ENCODE data around the gene AHCYL1. TPM values are rescaled to one million over a fixed set of nuclear protein-coding genes. Genes with fewer than 3 reads are reported as not detected.

The AHCYL1 gene
- polyA plus RNA-seq, 2 of the 4 experiments (the other 2 are of a cell fraction), result 124 to 148 TPM

DNA sequence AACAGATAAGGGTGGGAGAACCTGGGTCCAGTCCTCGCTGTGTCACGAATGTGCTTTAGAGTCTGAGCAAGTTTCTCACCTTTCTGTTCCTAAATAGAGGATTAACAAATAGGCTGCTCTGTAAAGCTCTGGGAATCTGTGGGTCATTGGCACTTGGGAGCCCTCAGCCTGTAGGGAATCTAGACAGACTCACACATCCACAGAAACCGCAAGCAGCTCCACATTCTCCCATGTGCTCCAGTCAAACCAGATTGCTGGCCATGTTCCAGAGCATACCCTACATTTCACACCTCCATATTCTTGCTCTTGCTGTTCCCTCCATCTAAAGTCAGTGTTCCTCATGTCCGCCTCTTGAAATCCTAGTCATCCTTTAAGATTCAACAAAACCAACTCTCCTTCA is 7.8 kb upstream of the AHCYL1 start:
- Histone ChIP-seq H3K4me3 (no peak overlapping the region), H3K4me1 (peaks cover 54% of the 10 kb centered on the region), H3K27ac (peak overlapping the region; percentile 74 to 98; a peak in 4 of 6 replicates), H3K9me3 (peaks cover 22% of the 10 kb centered on the region), H3K4me2 (no peak overlapping the region)
- POLR2A ChIA-PET, result interaction anchor here (0.6 kb wide), 1 partner anchor 17 kb away, joined by 3 read pairs; no protein-coding TSS in a partner anchor
- FAIRE-seq, result no peak
- TF ChIP-seq POLR2AphosphoS2 (conservative IDR thresholded peaks at IDR 0.05; ENCODE audit: low read length) (no peak), POLR2A (IDR thresholded peaks at IDR 0.05; ENCODE audit: low read length) (no peak)
- TF ChIP-seq, protein P1, sequence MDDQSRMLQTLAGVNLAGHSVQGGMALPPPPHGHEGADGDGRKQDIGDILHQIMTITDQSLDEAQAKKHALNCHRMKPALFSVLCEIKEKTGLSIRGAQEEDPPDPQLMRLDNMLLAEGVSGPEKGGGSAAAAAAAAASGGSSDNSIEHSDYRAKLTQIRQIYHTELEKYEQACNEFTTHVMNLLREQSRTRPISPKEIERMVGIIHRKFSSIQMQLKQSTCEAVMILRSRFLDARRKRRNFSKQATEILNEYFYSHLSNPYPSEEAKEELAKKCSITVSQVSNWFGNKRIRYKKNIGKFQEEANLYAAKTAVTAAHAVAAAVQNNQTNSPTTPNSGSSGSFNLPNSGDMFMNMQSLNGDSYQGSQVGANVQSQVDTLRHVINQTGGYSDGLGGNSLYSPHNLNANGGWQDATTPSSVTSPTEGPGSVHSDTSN (IDR thresholded peaks at IDR 0.05), result no peak
- no peak for ATAC-seq
- CTCF ChIA-PET, result interaction anchor here (0.7 to 17.7 kb wide), 8 partner anchors 15 to 334 kb away, joined by 3 to 969 read pairs (median 4); no protein-coding TSS in a partner anchor
- 99% methylated on average over 3 of the region's 4 CpGs for WGBS (ENCODE audit: missing lambda C conversion rate)
- DNase-seq (ENCODE audit: low read depth in 1 of 2, low spot score in 1 of 2), result no peak

DNA sequence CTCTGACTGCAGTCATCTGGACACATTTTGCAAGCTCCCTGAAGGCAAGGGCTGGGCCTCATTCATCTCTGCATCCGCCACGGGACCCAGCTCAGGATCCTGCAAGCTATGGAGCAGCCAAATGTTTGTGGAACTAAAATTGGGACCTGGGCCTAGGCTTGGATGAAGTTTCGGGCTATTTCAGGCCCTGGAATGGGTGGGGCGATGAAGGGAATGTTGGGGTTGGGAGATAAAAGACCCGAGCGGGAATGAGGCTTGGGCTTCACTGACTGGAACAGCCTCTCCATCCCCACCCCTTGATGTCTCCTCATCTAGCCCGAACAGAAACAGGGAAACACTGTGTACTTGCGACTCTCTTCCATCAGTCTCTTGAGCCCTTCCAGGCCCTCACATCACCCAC is 7.3 kb upstream of the AHCYL1 start:
- CTCF ChIA-PET, result interaction anchor here (0.7 to 17.7 kb wide), 9 partner anchors 15 to 334 kb away, joined by 3 to 969 read pairs (median 4); no protein-coding TSS in a partner anchor
- WGBS (ENCODE audit: missing lambda C conversion rate), result 95% methylated on average over 6 of the region's 8 CpGs
- peak overlapping the region; percentile 95 to 98; a peak in 4 of 6 replicates for H3K27ac ChIP-seq
- peaks cover 59% of the 10 kb centered on the region for H3K4me1 ChIP-seq
- no peak overlapping the region for H3K4me2 ChIP-seq
- H3K9me3 ChIP-seq, result peaks cover 22% of the 10 kb centered on the region
- FAIRE-seq (no peak), ATAC-seq (no peak), DNase-seq (ENCODE audit: low read depth in 1 of 2, low spot score in 1 of 2) (no peak)
- POLR2A ChIA-PET, result interaction anchor here (0.6 kb wide), 1 partner anchor 17 kb away, joined by 3 read pairs; no protein-coding TSS in a partner anchor
- TF ChIP-seq TFCP2L1 (CRISPR knock-in tag; IDR thresholded peaks at IDR 0.05) (no peak), EP300 (IDR thresholded peaks at IDR 0.05) (no peak), BHLHE40 (IDR thresholded peaks at IDR 0.05; ENCODE audit: low read depth, low read length) (no peak), POLR2A (IDR thresholded peaks at IDR 0.05; ENCODE audit: low read length) (no peak), CHD4 (IDR thresholded peaks at IDR 0.05; ENCODE audit: borderline replicate concordance) (no peak), HEYL (CRISPR knock-in tag; IDR thresholded peaks at IDR 0.05) (no peak), TP53 (CRISPR knock-in tag; IDR thresholded peaks at IDR 0.05) (no peak), RNF2 (IDR thresholded peaks at IDR 0.05; ENCODE audit: borderline replicate concordance, low read depth) (no peak), HOXB5 (CRISPR knock-in tag; IDR thresholded peaks at IDR 0.05) (no peak), RAD21 (conservative IDR thresholded peaks at IDR 0.05 in 1 of 2, IDR thresholded peaks at IDR 0.05 in 1 of 2) (no peak), GATA3 (IDR thresholded peaks at IDR 0.05; ENCODE audit: borderline replicate concordance) (no peak)
- TF ChIP-seq, protein P2, sequence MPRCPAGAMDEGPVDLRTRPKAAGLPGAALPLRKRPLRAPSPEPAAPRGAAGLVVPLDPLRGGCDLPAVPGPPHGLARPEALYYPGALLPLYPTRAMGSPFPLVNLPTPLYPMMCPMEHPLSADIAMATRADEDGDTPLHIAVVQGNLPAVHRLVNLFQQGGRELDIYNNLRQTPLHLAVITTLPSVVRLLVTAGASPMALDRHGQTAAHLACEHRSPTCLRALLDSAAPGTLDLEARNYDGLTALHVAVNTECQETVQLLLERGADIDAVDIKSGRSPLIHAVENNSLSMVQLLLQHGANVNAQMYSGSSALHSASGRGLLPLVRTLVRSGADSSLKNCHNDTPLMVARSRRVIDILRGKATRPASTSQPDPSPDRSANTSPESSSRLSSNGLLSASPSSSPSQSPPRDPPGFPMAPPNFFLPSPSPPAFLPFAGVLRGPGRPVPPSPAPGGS (IDR thresholded peaks at IDR 0.05), result no peak
- TF ChIP-seq, protein P3, sequence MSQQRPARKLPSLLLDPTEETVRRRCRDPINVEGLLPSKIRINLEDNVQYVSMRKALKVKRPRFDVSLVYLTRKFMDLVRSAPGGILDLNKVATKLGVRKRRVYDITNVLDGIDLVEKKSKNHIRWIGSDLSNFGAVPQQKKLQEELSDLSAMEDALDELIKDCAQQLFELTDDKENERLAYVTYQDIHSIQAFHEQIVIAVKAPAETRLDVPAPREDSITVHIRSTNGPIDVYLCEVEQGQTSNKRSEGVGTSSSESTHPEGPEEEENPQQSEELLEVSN (IDR thresholded peaks at IDR 0.05; ENCODE audit: borderline replicate concordance, low read depth), result no peak
- TF ChIP-seq, protein P4, sequence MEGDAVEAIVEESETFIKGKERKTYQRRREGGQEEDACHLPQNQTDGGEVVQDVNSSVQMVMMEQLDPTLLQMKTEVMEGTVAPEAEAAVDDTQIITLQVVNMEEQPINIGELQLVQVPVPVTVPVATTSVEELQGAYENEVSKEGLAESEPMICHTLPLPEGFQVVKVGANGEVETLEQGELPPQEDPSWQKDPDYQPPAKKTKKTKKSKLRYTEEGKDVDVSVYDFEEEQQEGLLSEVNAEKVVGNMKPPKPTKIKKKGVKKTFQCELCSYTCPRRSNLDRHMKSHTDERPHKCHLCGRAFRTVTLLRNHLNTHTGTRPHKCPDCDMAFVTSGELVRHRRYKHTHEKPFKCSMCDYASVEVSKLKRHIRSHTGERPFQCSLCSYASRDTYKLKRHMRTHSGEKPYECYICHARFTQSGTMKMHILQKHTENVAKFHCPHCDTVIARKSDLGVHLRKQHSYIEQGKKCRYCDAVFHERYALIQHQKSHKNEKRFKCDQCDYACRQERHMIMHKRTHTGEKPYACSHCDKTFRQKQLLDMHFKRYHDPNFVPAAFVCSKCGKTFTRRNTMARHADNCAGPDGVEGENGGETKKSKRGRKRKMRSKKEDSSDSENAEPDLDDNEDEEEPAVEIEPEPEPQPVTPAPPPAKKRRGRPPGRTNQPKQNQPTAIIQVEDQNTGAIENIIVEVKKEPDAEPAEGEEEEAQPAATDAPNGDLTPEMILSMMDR (IDR thresholded peaks at IDR 0.05), result no peak
- no peak overlapping the region for H3K4me3 ChIP-seq

DNA sequence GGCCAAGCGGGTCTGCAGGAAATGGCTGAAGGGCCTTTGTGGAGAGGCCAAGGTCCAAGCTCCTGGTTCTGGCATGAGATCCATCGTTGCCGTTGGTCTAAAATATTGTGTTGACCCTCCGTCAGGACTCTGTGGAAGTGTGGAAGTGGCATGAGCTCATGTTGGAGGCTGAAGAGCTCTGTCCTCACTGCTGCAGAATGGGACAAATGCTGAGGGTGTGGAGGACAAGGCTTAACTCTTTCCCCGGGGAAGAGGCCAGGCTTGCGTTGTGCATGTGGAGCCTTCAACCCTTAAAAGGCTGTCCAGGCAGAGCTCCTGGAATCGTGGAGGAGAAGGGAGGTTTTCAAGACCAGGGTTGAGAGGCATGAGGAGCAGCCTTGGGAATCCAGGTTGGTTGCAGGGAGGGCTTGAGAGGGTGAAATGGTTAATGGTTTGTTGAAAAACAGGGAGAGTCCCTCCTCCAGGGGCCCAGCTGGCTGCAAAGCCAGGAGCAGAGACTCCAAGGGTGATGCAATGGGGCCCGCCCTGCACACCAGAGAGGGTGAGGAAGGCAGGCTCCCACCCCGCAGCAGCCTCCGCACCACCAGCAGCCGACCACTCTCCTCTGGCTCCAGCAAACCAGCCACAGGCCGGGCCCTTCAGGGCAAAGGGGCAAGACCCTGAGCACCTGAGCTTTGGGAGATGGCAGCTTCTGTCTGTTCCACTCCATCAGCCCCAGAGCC is 6.7 kb upstream of the AHCYL1 start:
- Histone ChIP-seq H3K4me3 (no peak overlapping the region), H3K9me3 (peaks cover 22% of the 10 kb centered on the region), H3K27ac (peak overlapping the region; percentile 95 to 98), H3K4me2 (no peak overlapping the region), H3K4me1 (peaks cover 65% of the 10 kb centered on the region)
- POLR2A ChIA-PET, result no interaction called here
- TF ChIP-seq, protein P5, sequence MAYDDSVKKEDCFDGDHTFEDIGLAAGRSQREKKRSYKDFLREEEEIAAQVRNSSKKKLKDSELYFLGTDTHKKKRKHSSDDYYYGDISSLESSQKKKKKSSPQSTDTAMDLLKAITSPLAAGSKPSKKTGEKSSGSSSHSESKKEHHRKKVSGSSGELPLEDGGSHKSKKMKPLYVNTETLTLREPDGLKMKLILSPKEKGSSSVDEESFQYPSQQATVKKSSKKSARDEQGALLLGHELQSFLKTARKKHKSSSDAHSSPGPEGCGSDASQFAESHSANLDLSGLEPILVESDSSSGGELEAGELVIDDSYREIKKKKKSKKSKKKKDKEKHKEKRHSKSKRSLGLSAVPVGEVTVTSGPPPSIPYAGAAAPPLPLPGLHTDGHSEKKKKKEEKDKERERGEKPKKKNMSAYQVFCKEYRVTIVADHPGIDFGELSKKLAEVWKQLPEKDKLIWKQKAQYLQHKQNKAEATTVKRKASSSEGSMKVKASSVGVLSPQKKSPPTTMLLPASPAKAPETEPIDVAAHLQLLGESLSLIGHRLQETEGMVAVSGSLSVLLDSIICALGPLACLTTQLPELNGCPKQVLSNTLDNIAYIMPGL (CRISPR knock-in tag; IDR thresholded peaks at IDR 0.05; ENCODE audit: borderline replicate concordance), result no peak
- TF ChIP-seq ZC3H11A (IDR thresholded peaks at IDR 0.05) (no peak), HOXA7 (CRISPR knock-in tag; IDR thresholded peaks at IDR 0.05) (no peak)
- ATAC-seq, result no peak
- no peak for DNase-seq (ENCODE audit: low read depth in 1 of 2, low spot score in 1 of 2)
- CTCF ChIA-PET, result interaction anchor here (0.9 to 17.7 kb wide), 9 partner anchors 17 to 338 kb away, joined by 3 to 969 read pairs (median 3); no protein-coding TSS in a partner anchor
- 93% methylated on average over 12 of the region's 12 CpGs for WGBS (ENCODE audit: missing lambda C conversion rate)
- no peak for FAIRE-seq
